ENCODE measurements around the gene RDH5. TPM values are rescaled to one million over a fixed set of nuclear protein-coding genes. Genes with fewer than 3 reads are reported as not detected.

RDH5 gene
- total RNA-seq, 1 experiment from 2014 or later, result 5.8 TPM

- ChIA-PET POLR2A (interaction anchor here (0.5 to 4.0 kb wide), 7 partner anchors 13 to 637 kb away, joined by 3 to 19 read pairs (median 4); partner anchors contain the start of genes CD63, ORMDL2 and SARNP), CTCF (interaction anchor here (0.5 to 3.2 kb wide), 7 partner anchors 12 to 1248 kb away, joined by 3 to 12 read pairs (median 4); partner anchors contain the start of genes ORMDL2, SARNP and SUOX)
- H3K4me1 Mint-ChIP-seq, result peaks cover 46% of the 10 kb centered on the region
- H3K27me3 Mint-ChIP-seq (ENCODE audit: low read depth), result peaks cover 2% of the 10 kb centered on the region; the same call in 1 of the 2 replicates
- H3K27ac Mint-ChIP-seq, result peak overlapping the region; percentile 82
- H3K9me3 Mint-ChIP-seq, result no peaks in the 10 kb centered on the region
- no peak for DNase-seq (ENCODE audit: low spot score)
- peak overlapping the region; percentile 70 for H3K4me3 Mint-ChIP-seq
- ATAC-seq, result no peak
- TF ChIP-seq ESRRA (CRISPR knock-in tag; IDR thresholded peaks at IDR 0.05; ENCODE audit: borderline replicate concordance) (no peak), EMX1 (CRISPR knock-in tag; IDR thresholded peaks at IDR 0.05) (no peak), FOXK1 (CRISPR knock-in tag; IDR thresholded peaks at IDR 0.05) (no peak), KAT7 (CRISPR knock-in tag; IDR thresholded peaks at IDR 0.05; ENCODE audit: borderline replicate concordance) (no peak), NR1H2 (CRISPR knock-in tag; IDR thresholded peaks at IDR 0.05) (no peak), FOXP4 (CRISPR knock-in tag; IDR thresholded peaks at IDR 0.05) (no peak), ERG (CRISPR knock-in tag; IDR thresholded peaks at IDR 0.05) (no peak), ELF4 (CRISPR knock-in tag; IDR thresholded peaks at IDR 0.05; ENCODE audit: low read depth) (no peak), ZNF512 (CRISPR knock-in tag; IDR thresholded peaks at IDR 0.05; ENCODE audit: borderline replicate concordance) (no peak), JUN (CRISPR knock-in tag; IDR thresholded peaks at IDR 0.05) (no peak), HMGXB4 (CRISPR knock-in tag; IDR thresholded peaks at IDR 0.05) (no peak), HMGA2 (CRISPR knock-in tag; IDR thresholded peaks at IDR 0.05) (no peak), CREM (CRISPR knock-in tag; IDR thresholded peaks at IDR 0.05) (no peak), STAT6 (CRISPR knock-in tag; conservative IDR thresholded peaks at IDR 0.05; ENCODE audit: low read depth) (no peak), ZNF396 (CRISPR knock-in tag; IDR thresholded peaks at IDR 0.05; ENCODE audit: borderline replicate concordance) (no peak), GTF2I (CRISPR knock-in tag; conservative IDR thresholded peaks at IDR 0.05) (no peak)
- H3K36me3 Mint-ChIP-seq, result no peaks in the 10 kb centered on the region
These were observed 21.9 kb downstream of the RDH5 start for GRCh38 chr12:55741931-55742680.

Data from WTC11 (cell line).